NCI-H82 treated with DMSO at 0.1 percent for 48 hours (cell line): Measurements from ENCODE around the gene DNASE2.
"Not testable (repeated sequence)": the region's sequence is repeated elsewhere in the genome, so short reads cannot be mapped to it uniquely, and the experiment has no call there.

Experiments used
- DNase-seq: peaks from one replicate; lab custom pipeline; 2025; ENCODE audit not compliant: unreplicated experiment; lab: John Stamatoyannopoulos, UW

DNASE2 gene

GRCh38 chr19:12881172-12881808 is at the start of gene DNASE2:
TSS of gene DNASE2 (minus strand) at chr19:12881449. CDS start at chr19:12881375, 74 bp downstream.
- DNase-seq = peak; percentile 94

GRCh38 chr19:12930002-12930645 is 48.9 kb upstream of the DNASE2 start:
- no peak for DNase-seq

- DNase-seq = no peak
These were observed 43.5 kb upstream of the DNASE2 start for GRCh38 chr19:12924621-12925310.

GRCh38 chr19:12922959-12923358 is 41.7 kb upstream of the DNASE2 start:
- no peak for DNase-seq

- no peak for DNase-seq
These were observed 39.8 kb upstream of the DNASE2 start for GRCh38 chr19:12921047-12921446.

- DNase-seq = no peak
These were observed 37.0 kb upstream of the DNASE2 start for GRCh38 chr19:12918253-12918652.

GRCh38 chr19:12915860-12916259 is 34.6 kb upstream of the DNASE2 start:
- not testable (repeated sequence) for DNase-seq

- no peak for DNase-seq
These were observed 32.8 kb upstream of the DNASE2 start for GRCh38 chr19:12913851-12914690.

GRCh38 chr19:12913011-12913561 is 31.8 kb upstream of the DNASE2 start:
- DNase-seq = peak; percentile 99

GRCh38 chr19:12912571-12912970 is 31.3 kb upstream of the DNASE2 start:
- DNase-seq = no peak

GRCh38 chr19:12907166-12907565 is 25.9 kb upstream of the DNASE2 start:
- DNase-seq = no peak

- DNase-seq = no peak
These were observed 18.8 kb upstream of the DNASE2 start for GRCh38 chr19:12899891-12900518.

GRCh38 chr19:12896460-12896859 is 15.2 kb upstream of the DNASE2 start:
- no peak for DNase-seq

- no peak for DNase-seq
These were observed 12.3 kb upstream of the DNASE2 start for GRCh38 chr19:12893582-12893981.

- no peak for DNase-seq
These were observed 10.3 kb upstream of the DNASE2 start for GRCh38 chr19:12891553-12892021.

GRCh38 chr19:12890787-12891552 is 9.7 kb upstream of the DNASE2 start, which contains the start of gene GCDH:
TSS of gene GCDH (plus strand) at chr19:12891160. CDS start at chr19:12891305, 145 bp downstream.
- DNase-seq = peak; percentile 100

- DNase-seq = not testable (repeated sequence)
These were observed 9.1 kb upstream of the DNASE2 start for GRCh38 chr19:12890299-12890786.

- DNase-seq = no peak
These were observed 6.9 kb upstream of the DNASE2 start for GRCh38 chr19:12888006-12888603.
